ENCODE results near the gene MEIOB. TPM values are rescaled to one million over a fixed set of nuclear protein-coding genes. Genes with fewer than 3 reads are reported as not detected.
A peak's percentile ranks its signal among the peaks of the same experiment; 100 is the strongest.

MEIOB gene
- total RNA-seq, 1 experiment from 2014 or later = 1.3 TPM

DNA sequence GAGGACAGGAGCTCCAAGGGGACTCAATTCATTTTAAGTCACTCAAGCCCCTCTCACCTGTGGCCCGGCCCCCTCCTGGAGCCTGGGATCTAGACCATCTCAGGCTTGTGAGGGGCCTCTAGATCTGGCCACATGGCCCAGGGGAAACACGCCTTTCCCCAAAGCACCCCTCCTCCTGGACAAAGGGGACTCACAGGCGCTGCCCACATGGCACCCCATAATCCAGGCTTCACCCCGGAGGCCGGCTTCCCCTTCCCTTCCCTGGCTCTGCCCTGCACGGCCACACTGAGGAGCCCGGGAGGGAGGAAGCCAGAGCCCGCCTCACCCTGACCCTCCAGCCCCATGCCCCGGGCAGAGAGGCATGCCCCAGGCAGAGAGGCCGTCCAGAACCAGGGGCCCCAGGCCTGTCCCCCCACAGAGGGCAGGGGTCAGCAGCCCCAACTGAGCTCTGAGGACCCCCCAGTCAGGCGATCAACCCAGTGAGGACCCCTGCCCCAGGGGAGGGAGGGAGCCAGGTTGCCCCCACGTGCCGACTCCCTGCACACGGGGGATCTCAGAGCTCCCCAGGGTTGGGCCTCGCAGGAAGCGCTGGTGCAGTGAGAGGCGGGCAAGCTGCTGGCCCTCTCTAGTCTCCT, 35.4 kb upstream of the MEIOB start:
- Histone ChIP-seq H2BK15ac (ENCODE audit: low read depth, low read length) (no peak overlapping the region), H3K56ac (ENCODE audit: insufficient read length, low read depth, low read length) (no peak overlapping the region), H3K79me2 (ENCODE audit: insufficient read depth, low read length) (no peaks in the 10 kb centered on the region), H4K8ac (replicated peaks; ENCODE audit: insufficient read length, low read depth, low read length) (no peak overlapping the region), H3K27ac (ENCODE audit: insufficient read length, low read depth, low read length) (no peak overlapping the region), H3K4ac (ENCODE audit: low read depth, low read length) (no peak overlapping the region), H4K91ac (ENCODE audit: insufficient read length, low read depth, low read length) (no peak overlapping the region), H2BK120ac (ENCODE audit: low read depth, low read length, poor library complexity, severe bottlenecking) (no peak overlapping the region), H3K4me1 (ENCODE audit: insufficient read depth, low read length) (no peaks in the 10 kb centered on the region; the same call in 1 of the 2 replicates), H3K9ac (ENCODE audit: extremely low read depth, insufficient read length, low read length) (no peak overlapping the region), H2AFZ (ENCODE audit: low read length) (no peak overlapping the region), H2AK5ac (ENCODE audit: insufficient read length, low read length) (no peak overlapping the region), H3K14ac (ENCODE audit: insufficient read depth, low read length) (no peak overlapping the region), H2BK20ac (ENCODE audit: low read depth, low read length, poor library complexity, severe bottlenecking) (no peak overlapping the region), H3K79me1 (ENCODE audit: insufficient read depth, low read depth, low read length, poor library complexity, severe bottlenecking) (no peaks in the 10 kb centered on the region), H3K23me2 (ENCODE audit: insufficient read length, low read depth, low read length, poor library complexity, severe bottlenecking) (no peaks in the 10 kb centered on the region), H3K18ac (ENCODE audit: insufficient read length, low read depth, low read length) (no peak overlapping the region), H4K5ac (ENCODE audit: insufficient read length, low read depth, low read length) (no peak overlapping the region), H3K27me3 (ENCODE audit: insufficient read depth, low read length) (no peaks in the 10 kb centered on the region), H2BK5ac (ENCODE audit: insufficient read length, low read length) (no peak overlapping the region), H3T11ph (ENCODE audit: low read length) (no peak overlapping the region), H3K23ac (ENCODE audit: insufficient read length, low read depth, low read length) (no peak overlapping the region), H3K9me3 (ENCODE audit: control insufficient read depth, low read depth, low read length) (no peaks in the 10 kb centered on the region), H4K20me1 (ENCODE audit: control insufficient read depth, insufficient read depth, insufficient read length) (no peaks in the 10 kb centered on the region), H3K4me2 (ENCODE audit: insufficient read depth, insufficient read length, low read length) (no peak overlapping the region), H2BK12ac (ENCODE audit: insufficient read length, low read depth, low read length) (no peak overlapping the region)
- DNase-seq = peak; percentile 27
- no peaks in the 10 kb centered on the region; a peak in 1 of 5 replicates for H3K9me3 Mint-ChIP-seq
- peaks cover 28% of the 10 kb centered on the region for H3K27me3 Mint-ChIP-seq (ENCODE audit: low read depth)
- H3K4me3 Mint-ChIP-seq = no peak overlapping the region
- no CpG with 5 or more reads among the region's 17 CpGs for WGBS (ENCODE audit: extremely low coverage, insufficient read length, low lambda C conversion rate)
- H3K27ac Mint-ChIP-seq = no peak overlapping the region
- peaks cover 0 to 22% of the 10 kb centered on the region in 2 experiments; a peak in 2 of 4 replicates for H3K4me1 Mint-ChIP-seq
- H3K36me3 Mint-ChIP-seq (ENCODE audit: insufficient read depth in 1 of 3, low read depth in 3 of 3) = no peaks in the 10 kb centered on the region; a peak in 1 of 7 replicates
- TF ChIP-seq, protein P1, sequence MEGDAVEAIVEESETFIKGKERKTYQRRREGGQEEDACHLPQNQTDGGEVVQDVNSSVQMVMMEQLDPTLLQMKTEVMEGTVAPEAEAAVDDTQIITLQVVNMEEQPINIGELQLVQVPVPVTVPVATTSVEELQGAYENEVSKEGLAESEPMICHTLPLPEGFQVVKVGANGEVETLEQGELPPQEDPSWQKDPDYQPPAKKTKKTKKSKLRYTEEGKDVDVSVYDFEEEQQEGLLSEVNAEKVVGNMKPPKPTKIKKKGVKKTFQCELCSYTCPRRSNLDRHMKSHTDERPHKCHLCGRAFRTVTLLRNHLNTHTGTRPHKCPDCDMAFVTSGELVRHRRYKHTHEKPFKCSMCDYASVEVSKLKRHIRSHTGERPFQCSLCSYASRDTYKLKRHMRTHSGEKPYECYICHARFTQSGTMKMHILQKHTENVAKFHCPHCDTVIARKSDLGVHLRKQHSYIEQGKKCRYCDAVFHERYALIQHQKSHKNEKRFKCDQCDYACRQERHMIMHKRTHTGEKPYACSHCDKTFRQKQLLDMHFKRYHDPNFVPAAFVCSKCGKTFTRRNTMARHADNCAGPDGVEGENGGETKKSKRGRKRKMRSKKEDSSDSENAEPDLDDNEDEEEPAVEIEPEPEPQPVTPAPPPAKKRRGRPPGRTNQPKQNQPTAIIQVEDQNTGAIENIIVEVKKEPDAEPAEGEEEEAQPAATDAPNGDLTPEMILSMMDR (conservative IDR thresholded peaks at IDR 0.05) = no peak

All from H9 (cell line).